Calu3 (cell line): ENCODE results near the gene ARHGAP6. TPM values are rescaled to one million over a fixed set of nuclear protein-coding genes. Genes with fewer than 3 reads are reported as not detected.

Source experiments
- BruUV-seq: library from RNA; stranded (reverse); fragments of 400-500 nt; replicated peaks from 2 replicates; lab custom pipeline; 2021; lab: Mats Ljungman, UMichigan
- CTCF ChIA-PET: fragments of 300-600 bp; sonication (Branson Sonifier 250); formaldehyde crosslinking; loops from one replicate; lab custom pipeline; 2022; ENCODE audit warnings: antibody characterized with exemption; lab: Charles Lee
- DNase-seq: peaks from one replicate; pipeline ENCODE4 v3.0.0; 2022
- H3K27ac Mint-ChIP-seq: one replicate; pipeline ENCODE4 v1.8.0; 2022; ENCODE audit warnings: mixed read lengths; ENCODE audit not compliant: unreplicated experiment
- H3K27me3 Mint-ChIP-seq: one replicate; pipeline ENCODE4 v1.8.0; 2022; ENCODE audit warnings: mixed read lengths; ENCODE audit not compliant: unreplicated experiment
- H3K36me3 Mint-ChIP-seq: one replicate; pipeline ENCODE4 v1.8.0; 2022; ENCODE audit warnings: mild to moderate bottlenecking, moderate library complexity, mixed read lengths; ENCODE audit not compliant: insufficient read depth, unreplicated experiment
- H3K4me1 Mint-ChIP-seq: one replicate; pipeline ENCODE4 v1.8.0; 2022; ENCODE audit warnings: mild to moderate bottlenecking, low read depth, mixed read lengths; ENCODE audit not compliant: unreplicated experiment
- H3K4me3 Mint-ChIP-seq: one replicate; pipeline ENCODE4 v1.8.0; 2022; ENCODE audit warnings: mild to moderate bottlenecking, low read depth, moderate library complexity, mixed read lengths; ENCODE audit not compliant: unreplicated experiment
- H3K9me3 Mint-ChIP-seq: one replicate; pipeline ENCODE4 v1.8.0; 2022; ENCODE audit warnings: low read depth, mixed read lengths; ENCODE audit not compliant: unreplicated experiment
- intact Hi-C: fragments of 100-400 bp; cut with micrococcal nuclease; formaldehyde crosslinking; loops from one replicate; pipeline ENCODE4 v1.10.0; 2022; ENCODE audit not compliant: unreplicated experiment
- total RNA-seq: library from RNA; stranded (reverse); gene quantifications from 2 replicates; pipeline ENCODE4 v1.2.3, GENCODE V29; 2022
- TF ChIP-seq, protein P1 (sequence below): fragments of 200-600 bp; IDR thresholded peaks from one replicate; pipeline ENCODE4 v1.8.0; 2022; ENCODE audit warnings: antibody characterized with exemption; ENCODE audit not compliant: unreplicated experiment

The ARHGAP6 gene
- total RNA-seq, 1 experiment from 2014 or later, result not detected

DNA sequence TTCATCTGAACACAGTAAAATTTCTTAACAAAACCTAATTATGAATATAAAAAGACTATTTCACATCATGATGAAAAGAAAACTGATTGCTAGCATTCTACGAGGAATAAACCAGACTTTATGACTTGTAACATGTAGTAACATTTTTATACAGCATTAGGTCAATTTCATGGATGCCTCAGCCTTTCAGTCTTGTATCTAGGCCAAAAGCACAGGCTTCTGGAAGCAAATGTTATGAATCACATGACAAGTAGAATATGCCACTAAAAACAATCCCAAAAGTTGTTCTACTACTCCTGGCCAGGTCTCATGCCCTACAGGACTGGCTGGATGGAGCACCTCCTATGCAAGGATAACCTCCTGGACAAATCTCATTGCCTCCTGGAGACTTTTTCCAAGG, 101.2 kb downstream of the ARHGAP6 start:
- Mint-ChIP-seq H3K36me3 (no peaks in the 10 kb centered on the region), H3K27me3 (no peaks in the 10 kb centered on the region), H3K4me1 (no peaks in the 10 kb centered on the region), H3K9me3 (no peaks in the 10 kb centered on the region), H3K27ac (no peak overlapping the region), H3K4me3 (no peak overlapping the region)
- DNase-seq, result no peak
- TF ChIP-seq, protein P1, sequence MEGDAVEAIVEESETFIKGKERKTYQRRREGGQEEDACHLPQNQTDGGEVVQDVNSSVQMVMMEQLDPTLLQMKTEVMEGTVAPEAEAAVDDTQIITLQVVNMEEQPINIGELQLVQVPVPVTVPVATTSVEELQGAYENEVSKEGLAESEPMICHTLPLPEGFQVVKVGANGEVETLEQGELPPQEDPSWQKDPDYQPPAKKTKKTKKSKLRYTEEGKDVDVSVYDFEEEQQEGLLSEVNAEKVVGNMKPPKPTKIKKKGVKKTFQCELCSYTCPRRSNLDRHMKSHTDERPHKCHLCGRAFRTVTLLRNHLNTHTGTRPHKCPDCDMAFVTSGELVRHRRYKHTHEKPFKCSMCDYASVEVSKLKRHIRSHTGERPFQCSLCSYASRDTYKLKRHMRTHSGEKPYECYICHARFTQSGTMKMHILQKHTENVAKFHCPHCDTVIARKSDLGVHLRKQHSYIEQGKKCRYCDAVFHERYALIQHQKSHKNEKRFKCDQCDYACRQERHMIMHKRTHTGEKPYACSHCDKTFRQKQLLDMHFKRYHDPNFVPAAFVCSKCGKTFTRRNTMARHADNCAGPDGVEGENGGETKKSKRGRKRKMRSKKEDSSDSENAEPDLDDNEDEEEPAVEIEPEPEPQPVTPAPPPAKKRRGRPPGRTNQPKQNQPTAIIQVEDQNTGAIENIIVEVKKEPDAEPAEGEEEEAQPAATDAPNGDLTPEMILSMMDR, result no peak
- no TSS peak for BruUV-seq
- intact Hi-C loops, result no loop called here
- CTCF ChIA-PET, result no interaction called here

DNA sequence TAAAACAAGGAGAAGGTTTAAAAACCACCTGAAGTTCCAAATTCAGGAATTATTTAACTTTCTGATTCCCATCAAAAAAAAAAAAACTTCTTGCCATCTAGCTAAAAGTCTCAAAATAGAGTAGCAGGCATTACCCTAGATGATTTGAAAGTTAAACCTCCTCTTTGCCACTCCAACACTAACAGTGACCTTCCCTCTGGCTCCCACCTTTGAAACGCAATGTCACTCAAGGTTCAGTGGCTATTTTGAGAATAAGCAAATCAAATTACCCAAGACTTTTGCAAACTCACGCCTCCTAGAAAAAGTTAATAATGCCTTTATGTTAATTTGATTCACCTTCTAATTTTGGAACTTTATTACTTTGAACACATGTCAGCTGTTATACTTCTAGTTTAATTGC, 103.2 kb downstream of the ARHGAP6 start:
- no peak overlapping the region for H3K27ac Mint-ChIP-seq
- no peaks in the 10 kb centered on the region for H3K9me3 Mint-ChIP-seq
- no peak for DNase-seq
- CTCF ChIA-PET, result no interaction called here
- intact Hi-C loops, result no loop called here
- BruUV-seq, result no TSS peak
- TF ChIP-seq, protein P1, result no peak
- no peaks in the 10 kb centered on the region for H3K36me3 Mint-ChIP-seq
- H3K27me3 Mint-ChIP-seq, result no peaks in the 10 kb centered on the region
- H3K4me1 Mint-ChIP-seq, result no peaks in the 10 kb centered on the region
- no peak overlapping the region for H3K4me3 Mint-ChIP-seq

DNA sequence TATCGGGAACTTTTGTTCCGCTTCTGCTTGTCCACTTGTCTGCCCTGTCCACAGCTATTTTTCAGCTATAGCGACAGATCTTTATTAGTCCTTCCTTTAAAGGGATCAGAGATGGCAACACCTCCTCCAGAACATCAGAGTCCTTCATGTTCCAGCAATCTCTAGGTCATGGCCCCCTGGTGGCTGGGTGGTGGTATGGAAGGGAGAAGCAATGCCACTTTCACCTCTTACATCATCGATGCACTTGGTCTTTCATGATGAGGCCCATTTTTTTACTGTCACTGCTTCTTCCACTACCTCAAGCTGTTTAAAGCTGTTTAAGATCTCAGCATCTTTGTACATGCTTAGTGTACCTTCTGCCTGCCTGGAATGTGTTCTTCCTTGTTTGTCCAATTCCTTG, 106.7 kb downstream of the ARHGAP6 start:
- Mint-ChIP-seq H3K27me3 (no peaks in the 10 kb centered on the region), H3K27ac (no peak overlapping the region), H3K4me1 (no peaks in the 10 kb centered on the region), H3K4me3 (no peak overlapping the region), H3K9me3 (no peaks in the 10 kb centered on the region), H3K36me3 (no peaks in the 10 kb centered on the region)
- DNase-seq, result peak; percentile 34
- BruUV-seq, result no TSS peak
- TF ChIP-seq, protein P1, result peak; percentile 20
- CTCF ChIA-PET, result interaction anchor here (0.7 kb wide), 1 partner anchor 581 kb away, joined by 6 read pairs; no protein-coding TSS in a partner anchor
- intact Hi-C loops, result no loop called here

DNA sequence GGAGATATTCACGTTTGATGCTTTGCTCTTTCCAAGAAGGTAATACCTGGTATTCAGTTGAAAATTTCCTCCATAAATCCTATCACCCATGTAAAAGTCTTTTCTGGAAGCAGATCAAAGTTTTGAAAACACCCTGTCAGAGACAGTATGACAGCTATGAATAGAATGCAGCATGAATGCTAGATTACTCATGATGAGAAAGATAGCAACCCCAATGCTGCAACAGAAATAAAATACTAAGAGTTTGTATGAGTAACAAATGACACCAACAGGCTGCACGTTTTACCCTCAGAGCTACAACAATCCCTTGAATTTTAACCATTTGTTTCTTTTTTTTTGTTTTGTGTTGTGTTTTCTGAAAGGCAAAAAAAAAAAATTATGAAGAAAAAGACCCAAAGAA, 108.6 kb downstream of the ARHGAP6 start:
- DNase-seq, result no peak
- Mint-ChIP-seq H3K36me3 (no peaks in the 10 kb centered on the region), H3K27me3 (no peaks in the 10 kb centered on the region), H3K9me3 (no peaks in the 10 kb centered on the region), H3K4me1 (no peaks in the 10 kb centered on the region), H3K27ac (no peak overlapping the region), H3K4me3 (no peak overlapping the region)
- BruUV-seq, result no TSS peak
- CTCF ChIA-PET, result no interaction called here
- TF ChIP-seq, protein P1, result no peak
- intact Hi-C loops, result no loop called here
